Upper lobe of left lung (tissue), 6 donors: Measurements from ENCODE around the gene TAF10. TPM values are rescaled to one million over a fixed set of nuclear protein-coding genes. Genes with fewer than 3 reads are reported as not detected.

Experiments used
- ATAC-seq, 2 donors: fragments of 200-7000 bp; cut with Tn5 transposase; one replicate each; pipeline ENCODE4 v1.9.1; 2022; ENCODE audit warnings: mild to moderate bottlenecking in 2 of 2, moderate library complexity in 2 of 2; ENCODE audit not compliant: low FRiP score in 2 of 2
- DNase-seq, 2 donors: peaks; one replicate each; pipeline ENCODE4 v3.0.0-alpha.2; 2019 to 2020
- H3K27ac ChIP-seq, 4 donors: fragments of 200-600 bp; sonication (generic); one replicate each; pipeline ENCODE4 v1.5.1; 2016 to 2019
- H3K27me3 ChIP-seq, 4 donors: fragments of 200-600 bp; sonication (generic); one replicate each; pipeline ENCODE4 v1.5.1; 2017 to 2019
- H3K36me3 ChIP-seq, 4 donors: fragments of 200-600 bp; sonication (generic); one replicate each; pipeline ENCODE4 v1.5.1; 2016 to 2019
- H3K4me1 ChIP-seq, 4 donors: fragments of 200-600 bp; sonication (generic); one replicate each; pipeline ENCODE4 v1.5.1; 2018 to 2019
- H3K4me3 ChIP-seq, 4 donors: fragments of 200-600 bp; sonication (generic); one replicate each; pipeline ENCODE4 v1.5.1; 2017 to 2019; ENCODE audit warnings: mild to moderate bottlenecking in 2 of 4, moderate library complexity in 1 of 4
- H3K9me3 ChIP-seq, 4 donors: fragments of 200-600 bp; sonication (generic); one replicate each; pipeline ENCODE4 v1.5.1; 2018 to 2019
- EP300 ChIP-seq, 4 donors: sonication (generic); formaldehyde crosslinking; IDR thresholded peaks; one replicate each; pipeline ENCODE4 v1.5.1; 2017; ENCODE audit warnings: antibody characterized with exemption in 4 of 4, control low read depth in 2 of 4
- POLR2A ChIP-seq, 4 donors: fragments of 450-650 bp; IDR thresholded peaks; one replicate each; pipeline ENCODE4 v1.5.1; 2016 to 2017; ENCODE audit warnings: antibody characterized with exemption in 4 of 4, mild to moderate bottlenecking in 2 of 4
- POLR2AphosphoS5 ChIP-seq, 2 donors: sonication (generic); formaldehyde crosslinking; IDR thresholded peaks; one replicate each; pipeline ENCODE4 v1.5.1; 2017; ENCODE audit warnings: antibody characterized with exemption in 2 of 2
- WGBS, 2 donors: methylation state at CpG; one replicate each; pipeline ENCODE4 v1.1.5; 2017 to 2018; 5-methylcytosine and 5-hydroxymethylcytosine counted together
- total RNA-seq, 6 donors: library from RNA; depleted of rRNA in 4 of 6; stranded (reverse); fragments of >200 nt in 4 of 6; gene quantifications; one replicate each; pipeline versions ENCODE4 v1.1.0 to v1.2.1, GENCODE V29; 2016 to 2021
- TF ChIP-seq, protein P1 (sequence below), 6 experiments: fragments of 450-650 bp in 4 of 6; fragments of 200-600 bp in 2 of 6; sonication (generic) in 2 of 6; IDR thresholded peaks; one replicate each; pipeline ENCODE4 v1.5.1; 2016 to 2019; ENCODE audit warnings: antibody characterized with exemption in 6 of 6
- donor health status: DM: no; HTN: no; CAD: no; lungs with moderate emphysema.
- donor health status: DM: no; HTN: yes; CAD: no; lungs with severe emphysema.

Gene TAF10
- total RNA-seq, 6 donors from 2014 or later: 60.8 to 153 (median 96.5) TPM

DNA sequence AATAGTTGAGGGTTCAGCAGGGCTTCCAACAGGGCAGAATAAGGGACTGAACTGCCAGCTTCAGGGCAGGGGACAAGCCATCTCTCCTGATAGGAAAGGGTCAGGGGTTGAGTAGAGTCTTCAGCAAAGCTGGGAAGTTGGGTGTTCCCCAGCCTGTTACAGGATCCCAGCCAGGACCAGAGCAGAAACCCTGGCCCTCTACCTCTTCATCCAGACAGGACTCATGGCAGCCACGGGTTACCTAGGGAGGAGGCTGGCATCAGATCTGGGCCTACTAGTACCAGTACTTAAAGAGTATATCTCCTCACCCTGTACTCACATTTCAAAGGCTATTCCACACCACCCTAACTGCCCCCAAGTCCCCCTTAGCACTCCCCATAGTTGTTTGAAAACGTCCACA lies 2.4 kb upstream of the TAF10 start:
- H3K4me3 ChIP-seq: no peak overlapping the region
- peaks cover 16 to 48% (median 32%) of the 10 kb centered on the region in 4 donors for H3K36me3 ChIP-seq
- DNase-seq: no peak
- no peak for TF ChIP-seq POLR2AphosphoS5 (IDR thresholded peaks at IDR 0.05)
- TF ChIP-seq, protein P1, sequence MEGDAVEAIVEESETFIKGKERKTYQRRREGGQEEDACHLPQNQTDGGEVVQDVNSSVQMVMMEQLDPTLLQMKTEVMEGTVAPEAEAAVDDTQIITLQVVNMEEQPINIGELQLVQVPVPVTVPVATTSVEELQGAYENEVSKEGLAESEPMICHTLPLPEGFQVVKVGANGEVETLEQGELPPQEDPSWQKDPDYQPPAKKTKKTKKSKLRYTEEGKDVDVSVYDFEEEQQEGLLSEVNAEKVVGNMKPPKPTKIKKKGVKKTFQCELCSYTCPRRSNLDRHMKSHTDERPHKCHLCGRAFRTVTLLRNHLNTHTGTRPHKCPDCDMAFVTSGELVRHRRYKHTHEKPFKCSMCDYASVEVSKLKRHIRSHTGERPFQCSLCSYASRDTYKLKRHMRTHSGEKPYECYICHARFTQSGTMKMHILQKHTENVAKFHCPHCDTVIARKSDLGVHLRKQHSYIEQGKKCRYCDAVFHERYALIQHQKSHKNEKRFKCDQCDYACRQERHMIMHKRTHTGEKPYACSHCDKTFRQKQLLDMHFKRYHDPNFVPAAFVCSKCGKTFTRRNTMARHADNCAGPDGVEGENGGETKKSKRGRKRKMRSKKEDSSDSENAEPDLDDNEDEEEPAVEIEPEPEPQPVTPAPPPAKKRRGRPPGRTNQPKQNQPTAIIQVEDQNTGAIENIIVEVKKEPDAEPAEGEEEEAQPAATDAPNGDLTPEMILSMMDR (IDR thresholded peaks at IDR 0.05): no peak
- no peak for TF ChIP-seq POLR2A (IDR thresholded peaks at IDR 0.05)
- TF ChIP-seq EP300 (IDR thresholded peaks at IDR 0.05): no peak
- peak overlapping the region in 1 of 4 donors; percentile 4 for H3K27ac ChIP-seq
- no peaks in the 10 kb centered on the region for H3K9me3 ChIP-seq
- peaks cover 36 to 56% (median 44%) of the 10 kb centered on the region in 4 donors for H3K4me1 ChIP-seq
- 85 to 90% methylated on average over 2 of the region's 2 CpGs for WGBS, 2 donors
- ATAC-seq: no peak
- no peaks in the 10 kb centered on the region for H3K27me3 ChIP-seq

DNA sequence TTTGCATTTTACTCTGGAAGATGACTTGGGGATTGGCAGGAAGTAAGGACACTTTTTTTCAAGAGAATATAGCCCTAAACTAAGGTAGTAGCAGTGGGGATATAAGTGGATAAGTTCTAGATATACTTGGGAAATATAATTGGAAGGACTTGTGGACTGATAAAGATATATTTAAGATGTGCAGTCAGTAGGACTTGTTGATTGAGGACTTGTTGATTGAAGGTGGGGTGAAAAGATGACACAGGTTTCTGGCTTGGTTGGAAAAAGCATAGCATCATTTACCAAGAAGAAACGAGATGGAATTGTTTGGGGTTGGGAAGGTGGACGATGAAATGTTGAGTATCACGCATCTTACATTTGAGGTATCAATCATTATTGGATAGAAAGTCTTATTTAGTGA lies 1.5 kb upstream of the TAF10 start:
- peak overlapping the region in 1 of 4 donors; percentile 67 for H3K4me3 ChIP-seq
- DNase-seq: no peak
- peaks cover 33 to 55% (median 46%) of the 10 kb centered on the region in 4 donors for H3K4me1 ChIP-seq
- TF ChIP-seq POLR2AphosphoS5 (IDR thresholded peaks at IDR 0.05) (no peak), EP300 (IDR thresholded peaks at IDR 0.05) (no peak), POLR2A (IDR thresholded peaks at IDR 0.05) (no peak)
- TF ChIP-seq, protein P1 (IDR thresholded peaks at IDR 0.05): no peak
- peak overlapping the region; percentile 94 to 100 (median 99) for H3K27ac ChIP-seq
- 95% methylated on average over 3 of the region's 3 CpGs for WGBS, 2 donors
- H3K36me3 ChIP-seq: peaks cover 25 to 58% (median 42%) of the 10 kb centered on the region in 4 donors
- no peaks in the 10 kb centered on the region for H3K27me3 ChIP-seq
- no peaks in the 10 kb centered on the region for H3K9me3 ChIP-seq
- ATAC-seq: no peak

DNA sequence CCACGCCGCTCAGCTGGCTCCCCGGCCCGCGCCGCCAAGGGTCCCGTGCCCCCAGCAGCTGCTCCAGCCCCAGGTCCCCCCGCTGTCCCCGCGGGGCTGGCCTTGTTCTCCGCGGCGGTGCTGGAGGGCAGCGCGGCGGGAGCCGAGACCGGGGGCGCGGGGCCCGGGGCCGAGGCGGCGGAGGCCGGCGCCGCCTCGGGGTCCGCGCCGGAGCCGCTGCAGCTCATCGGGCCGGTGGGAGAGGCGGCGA lies 128 bp downstream of the TAF10 start:
- peak overlapping the region; percentile 67 to 97 (median 85) for H3K4me3 ChIP-seq
- H3K27me3 ChIP-seq: no peaks in the 10 kb centered on the region
- TF ChIP-seq POLR2A (IDR thresholded peaks at IDR 0.05): no peak
- TF ChIP-seq EP300 (IDR thresholded peaks at IDR 0.05): no peak
- TF ChIP-seq, protein P1 (IDR thresholded peaks at IDR 0.05): peak in 1 of 6 experiments; percentile 34
- no peak for TF ChIP-seq POLR2AphosphoS5 (IDR thresholded peaks at IDR 0.05)
- no CpG with 5 or more reads among the region's 36 CpGs for WGBS, 2 donors
- peak overlapping the region; percentile 94 to 100 (median 99) for H3K27ac ChIP-seq
- H3K36me3 ChIP-seq: peaks cover 30 to 68% (median 50%) of the 10 kb centered on the region in 4 donors
- peaks cover 37 to 54% (median 45%) of the 10 kb centered on the region in 4 donors for H3K4me1 ChIP-seq
- no peaks in the 10 kb centered on the region for H3K9me3 ChIP-seq
- no peak for DNase-seq
- no peak for ATAC-seq

DNA sequence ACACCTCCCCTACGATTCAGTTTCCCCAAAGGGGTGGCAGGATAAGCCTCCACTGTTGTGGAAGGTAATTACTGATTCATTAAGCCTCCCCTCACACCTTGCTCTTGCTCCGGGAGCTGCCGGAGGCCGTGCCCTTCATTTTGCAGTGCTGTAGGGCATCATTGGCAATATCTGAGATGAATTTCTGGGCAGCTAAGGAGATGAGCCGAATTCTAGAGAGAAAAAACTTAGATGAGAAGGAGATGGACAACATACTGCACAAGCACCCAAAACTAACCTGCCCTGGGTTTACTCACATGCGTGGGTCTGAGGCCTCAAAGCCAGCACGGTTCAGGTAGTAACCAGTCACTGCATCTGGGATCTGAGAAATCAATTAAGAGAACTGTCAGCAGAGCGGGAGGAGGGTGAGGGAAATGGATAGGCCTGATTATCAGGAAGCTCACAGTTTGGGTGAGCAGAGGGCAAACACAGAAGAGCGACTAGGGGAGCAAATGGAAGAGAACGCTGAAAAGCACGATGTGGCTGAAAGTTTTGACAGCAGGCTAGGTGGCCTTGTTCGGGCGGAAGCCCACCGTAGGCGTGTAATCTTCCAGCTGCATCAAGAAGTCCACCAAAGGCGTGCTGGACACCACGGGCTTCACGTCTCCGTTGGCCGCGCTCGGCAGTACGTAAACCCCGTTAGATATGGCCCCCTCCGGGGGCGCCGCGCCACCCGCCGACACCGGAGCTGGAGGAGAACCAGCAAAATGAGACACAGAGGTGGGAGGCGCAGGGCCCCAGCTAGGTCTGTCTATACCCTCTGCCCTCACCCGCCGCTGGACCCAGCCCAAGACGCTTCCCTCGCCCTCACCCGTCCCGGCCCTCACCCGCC lies 689 bp downstream of the TAF10 start:
- 18 to 20% methylated on average over 32 to 33 of the region's 39 CpGs for WGBS, 2 donors
- Histone ChIP-seq H3K27me3 (no peaks in the 10 kb centered on the region), H3K27ac (peak overlapping the region; percentile 94 to 100 (median 99)), H3K4me3 (peak overlapping the region; percentile 67 to 97 (median 85)), H3K4me1 (peaks cover 42 to 60% (median 49%) of the 10 kb centered on the region in 4 donors), H3K36me3 (peaks cover 30 to 63% (median 48%) of the 10 kb centered on the region in 4 donors), H3K9me3 (no peaks in the 10 kb centered on the region)
- ATAC-seq (peak in 1 of 2 donors; percentile 2), DNase-seq (no peak)
- TF ChIP-seq EP300 (IDR thresholded peaks at IDR 0.05): no peak
- TF ChIP-seq, protein P1 (IDR thresholded peaks at IDR 0.05): no peak
- no peak for TF ChIP-seq POLR2A (IDR thresholded peaks at IDR 0.05)
- TF ChIP-seq POLR2AphosphoS5 (IDR thresholded peaks at IDR 0.05): no peak
